Stimulated activated CD4-positive, alpha-beta T cell treated with anti-CD3 and anti-CD28 coated beads, Interleukin-4, amount 100 ng/mL, for 24 hours (primary cell): Measurements from ENCODE around the gene TACR2.
A peak's percentile ranks its signal among the peaks of the same experiment; 100 is the strongest.

Experiments used
- DNase-seq: peaks from one replicate; pipeline ENCODE4 v3.0.0-alpha.2; 2020

Gene TACR2

GRCh38 chr10:69449841-69450240, 33.1 kb upstream of the TACR2 start:
- peak; percentile 49 for DNase-seq

GRCh38 chr10:69446650-69447151, 30.0 kb upstream of the TACR2 start:
- no peak for DNase-seq

- DNase-seq = no peak
Observed at GRCh38 chr10:69446229-69446628, 29.5 kb upstream of the TACR2 start.

- no peak for DNase-seq
Observed at GRCh38 chr10:69445041-69445440, 28.3 kb upstream of the TACR2 start.

GRCh38 chr10:69443354-69443753, 26.6 kb upstream of the TACR2 start:
- no peak for DNase-seq

- DNase-seq = no peak
Observed at GRCh38 chr10:69439813-69440506, 23.2 kb upstream of the TACR2 start.

- no peak for DNase-seq
Observed at GRCh38 chr10:69439350-69439739, 22.6 kb upstream of the TACR2 start.

- DNase-seq = no peak
Observed at GRCh38 chr10:69438536-69439349, 22.0 kb upstream of the TACR2 start.

GRCh38 chr10:69437321-69438259, 20.9 kb upstream of the TACR2 start:
- DNase-seq = no peak

GRCh38 chr10:69435966-69436520, 19.3 kb upstream of the TACR2 start:
- DNase-seq = no peak

- no peak for DNase-seq
Observed at GRCh38 chr10:69434926-69435325, 18.2 kb upstream of the TACR2 start.

- no peak for DNase-seq
Observed at GRCh38 chr10:69434169-69434568, 17.5 kb upstream of the TACR2 start.

- DNase-seq = no peak
Observed at GRCh38 chr10:69428165-69428564, 11.4 kb upstream of the TACR2 start.

GRCh38 chr10:69426376-69426727, 9.6 kb upstream of the TACR2 start:
- DNase-seq = no peak

- DNase-seq = no peak
Observed at GRCh38 chr10:69425511-69426298, 9.0 kb upstream of the TACR2 start.

- no peak for DNase-seq
Observed at GRCh38 chr10:69425041-69425440, 8.3 kb upstream of the TACR2 start.

GRCh38 chr10:69422676-69423075, 6.0 kb upstream of the TACR2 start:
- no peak for DNase-seq

- no peak for DNase-seq
Observed at GRCh38 chr10:69421611-69422308, 5.0 kb upstream of the TACR2 start.

GRCh38 chr10:69419744-69420126, 3.0 kb upstream of the TACR2 start:
- DNase-seq = no peak

GRCh38 chr10:69419096-69419743, 2.5 kb upstream of the TACR2 start:
- no peak for DNase-seq
